Measurements from ENCODE around the gene TAF4.

Gene TAF4

DNA sequence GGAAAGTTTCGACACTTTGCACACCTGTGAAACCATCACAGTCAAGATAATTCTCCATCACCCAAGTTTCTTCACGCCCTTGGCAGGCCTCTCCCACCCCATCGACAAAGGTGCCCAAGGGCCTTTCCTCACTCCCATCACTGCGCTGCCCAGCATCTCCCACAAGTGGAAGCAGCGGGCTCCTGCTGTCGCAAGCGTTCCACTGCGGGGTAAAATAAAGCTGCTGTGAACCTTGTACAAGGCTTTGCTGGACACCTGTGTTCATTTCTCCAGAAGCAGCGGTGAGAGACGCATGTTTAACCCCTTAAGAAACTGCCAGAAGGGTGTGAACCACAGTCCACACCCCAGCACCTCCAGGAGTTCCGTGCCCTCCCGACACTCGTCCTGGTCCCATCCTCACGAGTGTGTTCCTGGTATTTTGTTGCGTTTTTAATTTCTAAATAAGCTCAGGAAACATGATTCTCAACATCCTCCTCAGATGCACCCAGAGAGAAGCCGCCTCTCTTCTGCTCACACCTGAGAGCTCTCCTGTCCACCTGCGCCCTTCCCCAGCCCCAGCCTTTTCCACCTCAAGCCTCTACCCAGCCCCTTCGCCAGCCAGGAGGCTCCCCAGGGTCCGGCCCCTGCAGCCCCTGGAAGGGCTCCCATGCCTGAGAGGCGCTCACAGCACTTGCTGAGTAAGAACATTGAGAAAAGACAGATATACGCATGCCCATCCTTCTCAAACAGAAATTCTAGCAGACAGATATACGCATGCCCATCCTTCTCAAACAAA is 97.5 kb downstream of the TAF4 start:
- Histone ChIP-seq H3K4me1 (ENCODE audit: control insufficient read depth, insufficient read depth, low read length) (no peaks in the 10 kb centered on the region), H3K27ac (ENCODE audit: extremely low read depth, low read depth, low read length) (no peak overlapping the region), H3K36me3 (ENCODE audit: control insufficient read depth in 2 of 2, insufficient read depth in 1 of 2, low read length in 2 of 2) (peaks cover 0 to 12% of the 10 kb centered on the region in 2 experiments; a peak in 1 of 3 replicates), H3K4me3 (ENCODE audit: low read depth, low read length) (no peak overlapping the region), H3K9me3 (ENCODE audit: control insufficient read depth, insufficient read depth, low read depth, low read length) (no peaks in the 10 kb centered on the region)
- POLR2A ChIA-PET: no interaction called here
- CTCF ChIA-PET: interaction anchor here (0.6 kb wide), 1 partner anchor 174 kb away, joined by 3 read pairs; no protein-coding TSS in a partner anchor
- TF ChIP-seq, protein P1, sequence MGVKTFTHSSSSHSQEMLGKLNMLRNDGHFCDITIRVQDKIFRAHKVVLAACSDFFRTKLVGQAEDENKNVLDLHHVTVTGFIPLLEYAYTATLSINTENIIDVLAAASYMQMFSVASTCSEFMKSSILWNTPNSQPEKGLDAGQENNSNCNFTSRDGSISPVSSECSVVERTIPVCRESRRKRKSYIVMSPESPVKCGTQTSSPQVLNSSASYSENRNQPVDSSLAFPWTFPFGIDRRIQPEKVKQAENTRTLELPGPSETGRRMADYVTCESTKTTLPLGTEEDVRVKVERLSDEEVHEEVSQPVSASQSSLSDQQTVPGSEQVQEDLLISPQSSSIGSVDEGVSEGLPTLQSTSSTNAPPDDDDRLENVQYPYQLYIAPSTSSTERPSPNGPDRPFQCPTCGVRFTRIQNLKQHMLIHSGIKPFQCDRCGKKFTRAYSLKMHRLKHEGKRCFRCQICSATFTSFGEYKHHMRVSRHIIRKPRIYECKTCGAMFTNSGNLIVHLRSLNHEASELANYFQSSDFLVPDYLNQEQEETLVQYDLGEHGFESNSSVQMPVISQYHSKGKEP (tag by site-specific recombination; IDR thresholded peaks at IDR 0.05): no peak
- TF ChIP-seq, protein P2, sequence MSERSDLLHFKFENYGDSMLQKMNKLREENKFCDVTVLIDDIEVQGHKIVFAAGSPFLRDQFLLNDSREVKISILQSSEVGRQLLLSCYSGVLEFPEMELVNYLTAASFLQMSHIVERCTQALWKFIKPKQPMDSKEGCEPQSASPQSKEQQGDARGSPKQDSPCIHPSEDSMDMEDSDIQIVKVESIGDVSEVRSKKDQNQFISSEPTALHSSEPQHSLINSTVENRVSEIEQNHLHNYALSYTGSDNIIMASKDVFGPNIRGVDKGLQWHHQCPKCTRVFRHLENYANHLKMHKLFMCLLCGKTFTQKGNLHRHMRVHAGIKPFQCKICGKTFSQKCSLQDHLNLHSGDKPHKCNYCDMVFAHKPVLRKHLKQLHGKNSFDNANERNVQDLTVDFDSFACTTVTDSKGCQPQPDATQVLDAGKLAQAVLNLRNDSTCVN (tag by site-specific recombination; optimal IDR thresholded peaks at IDR 0.05): no peak
- no peak for TF ChIP-seq ZEB2 (tag by site-specific recombination; IDR thresholded peaks at IDR 0.05)
- TF ChIP-seq ZNF175 (tag by site-specific recombination; IDR thresholded peaks at IDR 0.05): no peak
- TF ChIP-seq ZFP41 (tag by site-specific recombination; IDR thresholded peaks at IDR 0.05; ENCODE audit: borderline replicate concordance): no peak
- no peak for TF ChIP-seq HOXC10 (CRISPR knock-in tag; IDR thresholded peaks at IDR 0.05)
- TF ChIP-seq, protein P3, sequence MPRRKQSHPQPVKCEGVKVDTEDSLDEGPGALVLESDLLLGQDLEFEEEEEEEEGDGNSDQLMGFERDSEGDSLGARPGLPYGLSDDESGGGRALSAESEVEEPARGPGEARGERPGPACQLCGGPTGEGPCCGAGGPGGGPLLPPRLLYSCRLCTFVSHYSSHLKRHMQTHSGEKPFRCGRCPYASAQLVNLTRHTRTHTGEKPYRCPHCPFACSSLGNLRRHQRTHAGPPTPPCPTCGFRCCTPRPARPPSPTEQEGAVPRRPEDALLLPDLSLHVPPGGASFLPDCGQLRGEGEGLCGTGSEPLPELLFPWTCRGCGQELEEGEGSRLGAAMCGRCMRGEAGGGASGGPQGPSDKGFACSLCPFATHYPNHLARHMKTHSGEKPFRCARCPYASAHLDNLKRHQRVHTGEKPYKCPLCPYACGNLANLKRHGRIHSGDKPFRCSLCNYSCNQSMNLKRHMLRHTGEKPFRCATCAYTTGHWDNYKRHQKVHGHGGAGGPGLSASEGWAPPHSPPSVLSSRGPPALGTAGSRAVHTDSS (tag by site-specific recombination; IDR thresholded peaks at IDR 0.05): no peak
- TF ChIP-seq, protein P4, sequence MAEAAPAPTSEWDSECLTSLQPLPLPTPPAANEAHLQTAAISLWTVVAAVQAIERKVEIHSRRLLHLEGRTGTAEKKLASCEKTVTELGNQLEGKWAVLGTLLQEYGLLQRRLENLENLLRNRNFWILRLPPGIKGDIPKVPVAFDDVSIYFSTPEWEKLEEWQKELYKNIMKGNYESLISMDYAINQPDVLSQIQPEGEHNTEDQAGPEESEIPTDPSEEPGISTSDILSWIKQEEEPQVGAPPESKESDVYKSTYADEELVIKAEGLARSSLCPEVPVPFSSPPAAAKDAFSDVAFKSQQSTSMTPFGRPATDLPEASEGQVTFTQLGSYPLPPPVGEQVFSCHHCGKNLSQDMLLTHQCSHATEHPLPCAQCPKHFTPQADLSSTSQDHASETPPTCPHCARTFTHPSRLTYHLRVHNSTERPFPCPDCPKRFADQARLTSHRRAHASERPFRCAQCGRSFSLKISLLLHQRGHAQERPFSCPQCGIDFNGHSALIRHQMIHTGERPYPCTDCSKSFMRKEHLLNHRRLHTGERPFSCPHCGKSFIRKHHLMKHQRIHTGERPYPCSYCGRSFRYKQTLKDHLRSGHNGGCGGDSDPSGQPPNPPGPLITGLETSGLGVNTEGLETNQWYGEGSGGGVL (tag by site-specific recombination; IDR thresholded peaks at IDR 0.05): no peak
- TF ChIP-seq, protein P5, sequence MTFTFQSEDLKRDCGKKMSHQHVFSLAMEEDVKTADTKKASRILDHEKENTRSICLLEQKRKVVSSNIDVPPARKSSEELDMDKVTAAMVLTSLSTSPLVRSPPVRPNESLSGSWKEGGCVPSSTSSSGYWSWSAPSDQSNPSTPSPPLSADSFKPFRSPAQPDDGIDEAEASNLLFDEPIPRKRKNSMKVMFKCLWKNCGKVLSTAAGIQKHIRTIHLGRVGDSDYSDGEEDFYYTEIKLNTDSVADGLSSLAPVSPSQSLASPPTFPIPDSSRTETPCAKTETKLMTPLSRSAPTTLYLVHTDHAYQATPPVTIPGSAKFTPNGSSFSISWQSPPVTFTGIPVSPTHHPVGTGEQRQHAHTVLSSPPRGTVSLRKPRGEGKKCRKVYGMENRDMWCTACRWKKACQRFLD (tag by site-specific recombination; IDR thresholded peaks at IDR 0.05): no peak
- TF ChIP-seq ZNF366 (tag by site-specific recombination; conservative IDR thresholded peaks at IDR 0.05): no peak
- TF ChIP-seq ZNF16 (tag by site-specific recombination; IDR thresholded peaks at IDR 0.05; ENCODE audit: low read depth): no peak
- TF ChIP-seq ZNF837 (tag by site-specific recombination; IDR thresholded peaks at IDR 0.05): no peak
- TF ChIP-seq, protein P6, sequence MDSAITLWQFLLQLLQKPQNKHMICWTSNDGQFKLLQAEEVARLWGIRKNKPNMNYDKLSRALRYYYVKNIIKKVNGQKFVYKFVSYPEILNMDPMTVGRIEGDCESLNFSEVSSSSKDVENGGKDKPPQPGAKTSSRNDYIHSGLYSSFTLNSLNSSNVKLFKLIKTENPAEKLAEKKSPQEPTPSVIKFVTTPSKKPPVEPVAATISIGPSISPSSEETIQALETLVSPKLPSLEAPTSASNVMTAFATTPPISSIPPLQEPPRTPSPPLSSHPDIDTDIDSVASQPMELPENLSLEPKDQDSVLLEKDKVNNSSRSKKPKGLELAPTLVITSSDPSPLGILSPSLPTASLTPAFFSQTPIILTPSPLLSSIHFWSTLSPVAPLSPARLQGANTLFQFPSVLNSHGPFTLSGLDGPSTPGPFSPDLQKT (IDR thresholded peaks at IDR 0.05; ENCODE audit: borderline replicate concordance, low read depth, low read length): no peak
- no peak for TF ChIP-seq SP3 (tag by site-specific recombination; IDR thresholded peaks at IDR 0.05)
- TF ChIP-seq SALL2 (tag by site-specific recombination; IDR thresholded peaks at IDR 0.05; ENCODE audit: borderline replicate concordance): no peak
- TF ChIP-seq ZNF626 (tag by site-specific recombination; IDR thresholded peaks at IDR 0.05): no peak
- no peak for TF ChIP-seq SP7 (tag by site-specific recombination; IDR thresholded peaks at IDR 0.05)

Measured in HEK293 (cell line).